GM18858 (cell line): ENCODE measurements around the gene TRAP1.
A peak's percentile ranks its signal among the peaks of the same experiment; 100 is the strongest.
"Not testable (repeated sequence)": the region's sequence is repeated elsewhere in the genome, so short reads cannot be mapped to it uniquely, and the experiment has no call there.

Experiments
- ATAC-seq: cut with Tn5 transposase; IDR thresholded peaks from one replicate; pipeline ENCODE4 v1.9.1; 2021; ENCODE audit not compliant: unreplicated experiment

The TRAP1 gene

DNA sequence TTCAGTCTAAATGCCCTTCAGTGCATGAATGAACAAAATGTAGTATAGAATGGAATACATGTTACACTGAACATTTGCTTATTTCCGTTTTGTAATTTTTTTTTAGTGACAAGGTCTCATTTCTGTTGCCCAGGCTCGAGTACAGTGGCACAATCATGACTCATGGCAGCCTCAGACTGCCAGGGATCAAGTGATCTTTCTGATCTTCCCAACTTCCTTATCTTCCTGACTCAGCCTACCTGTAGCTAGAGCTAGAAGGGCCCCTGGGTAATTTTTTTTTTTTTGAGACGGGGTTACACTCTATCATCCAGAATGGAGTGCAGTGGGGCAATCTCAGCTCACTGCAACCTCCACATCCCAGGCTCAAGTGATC lies 98.6 kb downstream of the TRAP1 start:
- no peak for ATAC-seq

DNA sequence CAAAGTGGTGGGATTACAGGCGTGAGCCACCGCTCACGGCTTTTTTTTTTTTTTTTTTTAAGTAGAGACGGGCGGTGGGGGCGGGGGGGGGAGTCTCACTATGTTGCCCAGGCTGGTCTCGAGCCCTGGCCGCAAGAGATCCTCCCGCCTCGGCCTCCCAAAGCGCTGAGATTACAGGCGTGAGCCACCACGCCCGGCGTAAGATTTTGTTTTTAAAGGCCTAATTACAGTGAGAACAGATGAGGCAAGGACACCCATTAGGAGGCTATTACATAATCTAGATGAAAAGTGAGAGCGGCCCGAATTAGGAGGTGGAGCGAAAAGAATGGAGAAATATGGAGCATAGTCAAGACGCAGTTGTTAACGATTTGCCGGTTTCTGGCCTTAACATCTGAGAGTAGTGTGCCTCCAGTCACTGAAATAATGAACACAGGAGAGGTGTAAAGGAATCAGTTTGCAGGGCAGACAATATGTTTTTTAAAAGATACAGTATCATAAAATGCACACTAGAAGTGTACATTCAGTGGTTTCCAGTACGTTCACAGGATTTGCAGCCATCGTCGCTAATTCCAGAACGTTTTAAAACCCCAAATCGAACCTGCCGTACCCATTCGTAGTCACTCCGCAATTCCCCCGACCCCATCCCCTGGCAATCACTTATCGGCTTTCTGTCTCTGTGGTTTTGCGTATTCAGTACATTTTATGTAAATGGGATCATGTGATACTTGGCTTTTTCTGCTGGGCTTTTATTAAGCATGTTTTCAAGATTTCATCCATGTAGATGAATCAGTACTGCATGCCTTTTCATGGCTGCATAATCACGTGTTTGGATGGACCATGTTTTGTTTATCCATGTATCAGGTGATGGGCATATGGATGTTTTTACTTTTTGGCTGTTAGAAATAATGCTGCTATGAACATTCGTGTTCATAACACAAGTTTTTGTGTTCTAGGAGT lies 104.5 kb downstream of the TRAP1 start:
- no peak for ATAC-seq

DNA sequence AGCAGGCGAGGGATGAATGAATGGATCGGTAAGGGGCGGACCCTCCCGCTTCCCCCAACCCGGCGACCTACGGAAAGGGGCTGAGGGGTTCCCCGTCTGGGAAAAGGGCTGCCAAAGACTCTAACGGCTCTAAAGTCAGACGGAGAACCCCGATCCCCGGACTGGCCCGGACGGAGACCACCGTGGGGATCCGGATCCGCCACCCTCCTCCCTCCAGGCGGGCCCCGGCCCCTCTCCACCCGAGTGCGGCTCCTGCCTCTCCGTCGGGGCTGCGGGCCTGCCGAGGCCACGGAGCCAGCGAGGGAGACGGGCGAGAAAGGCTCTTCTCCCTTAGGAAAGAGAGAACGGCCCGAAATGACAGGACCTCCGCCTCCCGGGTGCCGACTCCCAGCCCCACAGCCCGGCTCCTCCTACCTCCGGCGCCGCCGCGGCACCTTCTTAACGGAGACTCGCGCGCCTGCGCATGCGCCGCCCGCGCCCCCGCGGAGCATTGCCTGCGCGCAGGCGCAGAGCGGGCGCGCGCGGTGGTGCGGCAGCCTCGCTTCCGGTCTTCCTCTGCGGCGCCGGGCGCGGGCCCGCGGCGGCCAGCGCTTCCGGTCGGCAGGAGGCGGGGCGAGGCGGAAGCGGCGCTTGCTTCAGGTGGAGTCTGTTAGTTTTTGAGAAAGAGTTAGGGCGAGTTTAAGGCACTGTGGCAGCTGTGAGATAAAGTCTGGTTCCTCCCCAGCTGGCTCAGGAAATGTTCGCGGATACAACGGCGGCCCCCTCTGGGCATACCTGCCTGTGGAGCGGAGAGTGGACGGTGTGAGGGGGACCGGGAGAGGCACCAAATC lies 106.0 kb downstream of the TRAP1 start, which contains the start of gene SLX4:
TSS of gene SLX4 (minus strand) at position 461 of the 830 bp plus-strand sequence. CDS start 2,642 bp downstream, outside the sequence.
- ATAC-seq, result peak; percentile 70

DNA sequence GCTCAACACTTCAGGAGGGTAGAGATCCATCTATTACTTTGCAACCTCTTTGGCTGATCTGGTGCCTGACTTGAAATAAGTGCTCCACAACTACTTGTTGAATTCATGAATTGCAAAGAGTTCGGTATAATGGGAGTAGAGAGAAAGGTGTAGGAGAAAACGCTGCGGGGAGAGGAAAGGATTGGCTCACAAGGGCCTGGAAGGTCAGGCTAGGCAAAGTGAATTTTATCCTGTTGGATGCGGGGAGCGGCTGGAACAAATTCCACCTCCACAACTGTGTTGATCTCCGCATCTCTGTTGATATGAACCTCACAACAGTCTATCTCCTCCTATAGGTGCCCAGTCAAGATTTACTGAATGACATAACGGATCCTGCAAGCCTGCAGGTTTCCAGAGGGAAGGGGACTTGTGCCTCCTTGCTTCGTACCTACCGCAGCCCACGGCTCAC lies 106.6 kb downstream of the TRAP1 start:
- ATAC-seq, result peak; percentile 11

DNA sequence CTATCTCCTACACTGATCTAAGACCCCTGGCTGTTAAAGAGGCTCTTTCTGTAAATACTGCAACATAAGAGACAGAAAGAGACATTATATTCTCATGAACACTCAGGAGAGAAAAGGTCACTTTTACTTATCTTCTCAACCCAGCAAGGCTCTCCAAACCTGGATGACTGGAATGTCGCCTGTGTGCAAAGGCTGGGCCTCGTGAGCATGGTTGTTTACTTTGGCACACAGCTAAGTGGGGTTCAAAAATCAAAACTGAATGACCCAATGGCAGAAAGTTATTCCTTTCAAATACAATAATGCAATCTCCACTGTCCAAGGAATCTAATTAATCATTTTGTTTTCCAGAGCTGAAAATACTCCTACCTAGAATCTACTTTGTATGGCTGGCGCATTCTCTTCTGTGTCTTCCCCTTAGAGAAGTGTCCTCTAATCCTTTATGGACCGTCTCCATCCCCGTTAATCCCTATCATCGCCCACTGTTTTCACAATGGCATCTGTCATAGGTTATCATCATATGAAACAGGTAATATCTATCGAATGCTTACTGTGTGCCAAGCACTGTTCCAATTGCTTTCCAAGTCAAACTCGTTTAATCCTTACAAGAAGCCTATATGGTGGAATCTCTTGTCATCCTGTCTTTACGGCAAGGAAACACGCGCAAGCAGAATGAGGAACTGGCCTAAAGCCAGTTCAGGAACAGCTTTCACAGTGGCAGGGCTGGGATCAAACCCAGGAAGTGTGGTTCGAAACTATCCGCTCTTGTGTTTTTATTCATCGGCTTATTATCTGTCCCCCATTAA lies 107.2 kb downstream of the TRAP1 start:
- ATAC-seq, result no peak

DNA sequence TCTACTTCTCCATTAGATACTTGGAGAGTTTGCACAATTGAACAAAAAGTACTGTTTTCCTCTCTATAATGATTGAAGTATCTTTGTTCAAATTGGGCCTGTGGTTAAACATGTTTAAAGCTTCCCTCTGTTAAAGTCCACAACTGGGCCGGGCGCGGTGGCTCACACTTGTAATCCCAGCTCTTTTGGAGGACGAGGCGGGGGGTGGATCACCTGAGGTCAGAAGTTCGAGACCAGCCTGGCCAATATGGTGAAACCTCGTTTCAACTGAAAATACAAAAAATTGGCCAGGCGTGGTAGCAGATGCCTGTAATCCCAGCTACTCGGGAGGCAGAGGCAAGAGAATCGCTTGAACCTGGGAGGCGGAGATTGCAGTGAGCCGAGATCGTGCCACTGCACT lies 108.3 kb downstream of the TRAP1 start:
- ATAC-seq, result not testable (repeated sequence)

DNA sequence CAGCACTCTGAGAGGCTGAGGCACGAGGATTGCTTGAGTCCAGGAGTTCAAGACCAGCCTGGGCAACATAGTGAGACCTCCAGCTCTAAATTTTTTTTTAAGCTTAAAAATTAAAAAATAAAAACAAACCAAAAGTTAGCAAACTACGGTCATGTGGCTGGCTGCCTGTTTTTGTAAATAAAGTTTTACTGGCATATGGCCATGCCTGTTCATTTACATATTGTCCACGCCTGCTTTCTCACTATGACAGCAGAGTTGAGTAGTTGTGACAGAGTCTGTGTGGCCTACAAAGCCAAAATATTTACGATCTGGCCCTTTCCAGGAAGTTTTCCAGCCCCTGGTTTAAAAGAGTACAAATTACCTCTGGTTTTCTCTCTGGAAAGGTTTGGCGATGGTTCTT lies 109.3 kb downstream of the TRAP1 start:
- no peak for ATAC-seq
